Adrenal gland (tissue), 12 donors: ENCODE measurements around the gene UFC1. TPM values are rescaled to one million over a fixed set of nuclear protein-coding genes. Genes with fewer than 3 reads are reported as not detected.
A peak's percentile ranks its signal among the peaks of the same experiment; 100 is the strongest.

Experiments
- DNase-seq, 7 donors: peaks; one replicate each; pipeline ENCODE4 v3.0.0-alpha.2; 2019 to 2020
- H3K27ac ChIP-seq, 5 donors: fragments of 200-600 bp; sonication (generic) in 4 of 5; 1 replicate in 3 of 5; 2 replicates in 2 of 5; pipeline versions ENCODE4 v1.5.1 to v1.8.0; 2016 to 2020; ENCODE audit warnings: mild to moderate bottlenecking in 1 of 5
- H3K27me3 ChIP-seq: fragments of 200-600 bp; 2 replicates; pipeline ENCODE4 v1.8.0; 2021
- H3K36me3 ChIP-seq, 2 donors: fragments of 200-600 bp; replicated peaks in 1 of 2; 1 replicate in 1 of 2; 2 replicates in 1 of 2; pipeline versions ENCODE4 v1.5.1 to v1.8.0; 2018 to 2022
- H3K4me1 ChIP-seq, 2 donors: fragments of 200-600 bp; replicated peaks in 1 of 2; 1 replicate in 1 of 2; 2 replicates in 1 of 2; pipeline versions ENCODE4 v1.5.1 to v1.8.0; 2018 to 2021
- H3K4me3 ChIP-seq, 4 donors: fragments of 200-600 bp; sonication (generic) in 3 of 4; one replicate each; pipeline ENCODE4 v1.5.1; 2016 to 2018
- H3K9me3 ChIP-seq, 3 donors: fragments of 200-600 bp; sonication (generic) in 1 of 3; replicated peaks in 1 of 3; 1 replicate in 2 of 3; 2 replicates in 1 of 3; pipeline versions ENCODE4 v1.5.1 to v1.8.0; 2016 to 2021
- CTCF ChIP-seq, 6 experiments: fragments of 450-650 bp in 4 of 6; fragments of 200-600 bp in 2 of 6; sonication (generic) in 1 of 6; IDR thresholded peaks; 1 replicate in 5 of 6; 2 replicates in 1 of 6; pipeline versions ENCODE4 v1.5.1 to v1.8.0; 2016 to 2021; ENCODE audit warnings: antibody characterized with exemption in 6 of 6, mild to moderate bottlenecking in 2 of 6, moderate library complexity in 1 of 6
- POLR2A ChIP-seq, 2 donors: fragments of 450-650 bp; IDR thresholded peaks; one replicate each; pipeline ENCODE4 v1.6.1; 2017; ENCODE audit warnings: antibody characterized with exemption in 2 of 2, mild to moderate bottlenecking in 2 of 2, moderate library complexity in 1 of 2
- WGBS, 4 donors: extraction: QIAGEN DNeasy Blood & Tissue Kit in 2 of 4; methylation state at CpG; one replicate each; pipeline versions ENCODE4 v1.1.5 to v1.1.7; 2013 to 2017; 5-methylcytosine and 5-hydroxymethylcytosine counted together
- intact Hi-C, 2 donors: fragments of 100-400 bp; cut with DNase I; formaldehyde crosslinking; loops; one replicate each; pipeline versions ENCODE4 v1.14.1 to v1.15.0; 2022 to 2023
- polyA plus RNA-seq, 3 donors: library from polyadenylated mRNA; stranded (reverse); fragments of 200-250 nt in 2 of 3; fragments of 350-450 nt in 1 of 3; fragmentation: Illumina TruSeq in 1 of 3; extraction: RNeasy Lipid Tissue Mini Kit (QIAGEN cat#74804) in 1 of 3; gene quantifications; one replicate each; pipeline ENCODE4 v1.2.3, GENCODE V29; 2013 to 2014
- total RNA-seq, 9 donors: library from RNA; depleted of rRNA in 4 of 9; stranded (reverse); fragments of >200 nt in 4 of 9; fragments of 120-200 nt in 1 of 9; fragmentation: NEBNext Ultra II Directional in 1 of 9; extraction: Animal tissue kit (Norgen Biotek cat#: 25700) in 1 of 9; gene quantifications; one replicate each; pipeline versions ENCODE4 v1.1.0 to v1.2.4, GENCODE V29; 2013 to 2023
- donor health status: healthy with polysubstance abuse.
- donor health status: Bipolar disorder and iron deficiency.
- donor health status: DM: yes; HTN: yes; CAD: no.
- donor health status: DM: no; HTN: no; CAD: no.
- donor health status: DM: no; HTN: no; CAD: no.
- donor health status: DM: yes; HTN: yes; CAD: no.

UFC1 gene
- total and polyA plus RNA-seq, 12 donors, result 59.0 to 166 (median 110) TPM

- intact Hi-C loops, result no loop called here
- WGBS, 4 donors, result 64 to 70% (median 67%) methylated on average over 9 of the region's 9 CpGs
- DNase-seq, result no peak
- H3K9me3 ChIP-seq, result no peaks in the 10 kb centered on the region
- H3K27me3 ChIP-seq, result no peaks in the 10 kb centered on the region
- H3K4me3 ChIP-seq, result peak overlapping the region in 1 of 4 donors; percentile 94
- peak overlapping the region in 3 of 5 donors; percentile 55 to 88 (median 85) for H3K27ac ChIP-seq
- peaks cover 0 to 40% of the 10 kb centered on the region in 2 donors for H3K36me3 ChIP-seq
- peaks cover 5 to 31% of the 10 kb centered on the region in 2 donors for H3K4me1 ChIP-seq
- TF ChIP-seq CTCF (IDR thresholded peaks at IDR 0.05) (no peak), POLR2A (IDR thresholded peaks at IDR 0.05) (no peak)
Measured at GRCh38 chr1:161158316-161159010, 4.7 kb downstream of the UFC1 start.

GRCh38 chr1:161159087-161159912 lies 5.5 kb downstream of the UFC1 start, which contains the start of gene USP21:
Gene USP21, plus strand, starts transcription at chr1:161159500. Its CDS starts 1,141 bp downstream, at chr1:161160641.
- H3K9me3 ChIP-seq, result no peaks in the 10 kb centered on the region
- no peaks in the 10 kb centered on the region for H3K27me3 ChIP-seq
- peak; percentile 90 to 96 (median 93) for DNase-seq
- H3K27ac ChIP-seq, result peak within 1 kb of the TSS in 4 of 5 donors; percentile 55 to 88 (median 80)
- peaks cover 0 to 48% of the 10 kb centered on the region in 2 donors for H3K36me3 ChIP-seq
- WGBS, 4 donors, result 0 to 2% (median 2%) methylated on average over 11 to 60 of the region's 60 CpGs
- peaks cover 5 to 31% of the 10 kb centered on the region in 2 donors for H3K4me1 ChIP-seq
- TF ChIP-seq POLR2A (IDR thresholded peaks at IDR 0.05), result peak in 1 of 2 donors; percentile 42
- peak in 4 of 6 experiments; percentile 24 to 45 (median 28) for TF ChIP-seq CTCF (IDR thresholded peaks at IDR 0.05)
- intact Hi-C loops, result no loop called here
- peak within 1 kb of the TSS in 3 of 4 donors; percentile 71 to 94 (median 93) for H3K4me3 ChIP-seq

GRCh38 chr1:161159913-161160243 lies 6.1 kb downstream of the UFC1 start:
- WGBS, 4 donors, result 3 to 9% (median 5%) methylated on average over 10 to 11 of the region's 11 CpGs
- H3K4me3 ChIP-seq, result peak overlapping the region in 3 of 4 donors; percentile 71 to 94 (median 93)
- peaks cover 5 to 25% of the 10 kb centered on the region in 2 donors for H3K4me1 ChIP-seq
- TF ChIP-seq POLR2A (IDR thresholded peaks at IDR 0.05) (no peak), CTCF (IDR thresholded peaks at IDR 0.05) (no peak)
- no peak for DNase-seq
- H3K27me3 ChIP-seq, result no peaks in the 10 kb centered on the region
- intact Hi-C loops, result no loop called here
- no peaks in the 10 kb centered on the region for H3K9me3 ChIP-seq
- peaks cover 0 to 48% of the 10 kb centered on the region in 2 donors for H3K36me3 ChIP-seq
- peak overlapping the region in 4 of 5 donors; percentile 55 to 88 (median 80) for H3K27ac ChIP-seq

- no peak for DNase-seq
- intact Hi-C loops, result no loop called here
- Histone ChIP-seq H3K4me3 (no peak overlapping the region), H3K27me3 (no peaks in the 10 kb centered on the region), H3K27ac (no peak overlapping the region), H3K4me1 (peaks cover 12 to 27% of the 10 kb centered on the region in 2 donors), H3K36me3 (peaks cover 0 to 48% of the 10 kb centered on the region in 2 donors), H3K9me3 (no peaks in the 10 kb centered on the region)
- WGBS, 4 donors, result 87 to 96% (median 92%) methylated on average over 10 to 22 of the region's 22 CpGs
- TF ChIP-seq CTCF (IDR thresholded peaks at IDR 0.05), result no peak
- TF ChIP-seq POLR2A (IDR thresholded peaks at IDR 0.05), result no peak
Measured at GRCh38 chr1:161160671-161161145, 6.9 kb downstream of the UFC1 start.
